Sigmoid colon (tissue), 4 donors: ENCODE measurements around the gene ITGB4.

Source experiments
- EP300 ChIP-seq, 4 donors: sonication (generic); formaldehyde crosslinking; IDR thresholded peaks; one replicate each; pipeline ENCODE4 v1.6.1; 2017; ENCODE audit warnings: antibody characterized with exemption in 4 of 4
- TF ChIP-seq, protein P1 (sequence below), 4 experiments: fragments of 450-650 bp in 3 of 4; fragments of 200-600 bp in 1 of 4; IDR thresholded peaks; one replicate each; pipeline ENCODE4 v1.5.1; 2016 to 2019; ENCODE audit warnings: antibody characterized with exemption in 4 of 4, mild to moderate bottlenecking in 3 of 4, moderate library complexity in 2 of 4

DNA sequence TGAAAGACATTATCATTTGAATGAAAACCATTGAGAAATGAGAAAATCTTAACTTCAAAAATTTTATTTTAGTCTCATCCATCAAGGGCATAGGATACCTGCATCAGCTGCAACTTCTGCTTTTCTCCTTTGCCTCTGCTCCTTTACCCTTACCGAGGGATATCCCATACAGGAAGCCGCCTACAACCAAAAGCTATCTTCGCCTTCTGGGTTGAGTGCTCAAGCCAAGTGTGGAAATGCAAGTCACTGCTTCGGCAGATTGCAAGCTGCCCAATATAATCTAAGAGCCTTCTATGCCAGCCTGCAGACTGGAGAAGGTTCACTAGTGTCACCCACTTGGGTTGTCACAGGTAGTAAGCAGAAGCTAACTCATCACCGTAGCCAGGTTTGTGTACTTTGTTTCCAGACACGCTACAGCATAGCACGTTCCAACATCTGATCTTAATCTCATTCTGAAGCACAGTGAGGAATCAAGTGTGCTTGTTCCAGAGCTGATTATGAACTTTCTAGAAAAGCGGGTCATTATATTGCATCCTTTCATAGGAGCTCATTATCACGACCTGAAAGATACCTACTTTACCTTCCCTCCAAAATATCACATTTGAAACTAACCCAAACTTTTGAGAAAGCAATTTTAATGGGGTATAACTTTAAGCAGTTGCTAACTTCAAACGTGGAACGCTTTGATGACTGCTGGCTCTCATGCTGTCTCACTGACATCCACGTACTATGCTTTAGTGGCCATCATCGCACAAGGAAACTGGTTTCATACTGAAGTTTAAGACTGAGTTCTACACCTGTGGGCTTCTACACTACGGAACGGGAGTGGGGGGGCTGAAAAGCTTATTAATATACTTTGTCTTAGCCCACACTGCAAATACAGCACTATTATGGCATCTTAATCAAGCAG, 55.4 kb downstream of the ITGB4 start:
- TF ChIP-seq, protein P1, sequence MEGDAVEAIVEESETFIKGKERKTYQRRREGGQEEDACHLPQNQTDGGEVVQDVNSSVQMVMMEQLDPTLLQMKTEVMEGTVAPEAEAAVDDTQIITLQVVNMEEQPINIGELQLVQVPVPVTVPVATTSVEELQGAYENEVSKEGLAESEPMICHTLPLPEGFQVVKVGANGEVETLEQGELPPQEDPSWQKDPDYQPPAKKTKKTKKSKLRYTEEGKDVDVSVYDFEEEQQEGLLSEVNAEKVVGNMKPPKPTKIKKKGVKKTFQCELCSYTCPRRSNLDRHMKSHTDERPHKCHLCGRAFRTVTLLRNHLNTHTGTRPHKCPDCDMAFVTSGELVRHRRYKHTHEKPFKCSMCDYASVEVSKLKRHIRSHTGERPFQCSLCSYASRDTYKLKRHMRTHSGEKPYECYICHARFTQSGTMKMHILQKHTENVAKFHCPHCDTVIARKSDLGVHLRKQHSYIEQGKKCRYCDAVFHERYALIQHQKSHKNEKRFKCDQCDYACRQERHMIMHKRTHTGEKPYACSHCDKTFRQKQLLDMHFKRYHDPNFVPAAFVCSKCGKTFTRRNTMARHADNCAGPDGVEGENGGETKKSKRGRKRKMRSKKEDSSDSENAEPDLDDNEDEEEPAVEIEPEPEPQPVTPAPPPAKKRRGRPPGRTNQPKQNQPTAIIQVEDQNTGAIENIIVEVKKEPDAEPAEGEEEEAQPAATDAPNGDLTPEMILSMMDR (IDR thresholded peaks at IDR 0.05) = no peak
- TF ChIP-seq EP300 (IDR thresholded peaks at IDR 0.05) = no peak
